GM12873 (cell line): ENCODE results near the gene SNX15.

ENCODE experiments used
- TF ChIP-seq, protein P1 (sequence below): IDR thresholded peaks from 2 replicates; pipeline ENCODE4 v1.5.1; 2012; ENCODE audit warnings: low read depth, mild to moderate bottlenecking, moderate library complexity, low read length, control low read depth; ENCODE audit not compliant: insufficient read depth; ENCODE audit errors: missing control alignments

SNX15 gene

DNA sequence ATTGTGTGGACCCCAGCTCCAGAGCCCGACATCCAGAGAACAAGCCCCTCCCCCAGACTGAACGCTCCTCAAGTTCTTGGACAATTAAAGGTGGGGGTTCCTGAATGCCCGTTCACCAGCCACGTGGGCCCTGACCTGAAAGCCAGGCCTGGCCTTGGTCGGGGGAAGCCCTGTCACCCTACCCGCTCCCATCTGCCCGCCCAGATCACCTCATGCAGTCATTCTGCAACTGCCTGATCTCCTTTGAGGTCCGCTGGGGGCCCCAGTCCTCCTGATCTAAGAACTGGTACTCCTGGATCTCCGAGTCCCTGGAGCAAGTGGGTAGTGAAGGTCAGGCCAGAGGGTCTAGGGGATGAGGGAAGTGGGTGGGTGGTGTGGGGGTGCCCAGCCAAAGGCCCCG, 40.2 kb downstream of the SNX15 start:
- TF ChIP-seq, protein P1, sequence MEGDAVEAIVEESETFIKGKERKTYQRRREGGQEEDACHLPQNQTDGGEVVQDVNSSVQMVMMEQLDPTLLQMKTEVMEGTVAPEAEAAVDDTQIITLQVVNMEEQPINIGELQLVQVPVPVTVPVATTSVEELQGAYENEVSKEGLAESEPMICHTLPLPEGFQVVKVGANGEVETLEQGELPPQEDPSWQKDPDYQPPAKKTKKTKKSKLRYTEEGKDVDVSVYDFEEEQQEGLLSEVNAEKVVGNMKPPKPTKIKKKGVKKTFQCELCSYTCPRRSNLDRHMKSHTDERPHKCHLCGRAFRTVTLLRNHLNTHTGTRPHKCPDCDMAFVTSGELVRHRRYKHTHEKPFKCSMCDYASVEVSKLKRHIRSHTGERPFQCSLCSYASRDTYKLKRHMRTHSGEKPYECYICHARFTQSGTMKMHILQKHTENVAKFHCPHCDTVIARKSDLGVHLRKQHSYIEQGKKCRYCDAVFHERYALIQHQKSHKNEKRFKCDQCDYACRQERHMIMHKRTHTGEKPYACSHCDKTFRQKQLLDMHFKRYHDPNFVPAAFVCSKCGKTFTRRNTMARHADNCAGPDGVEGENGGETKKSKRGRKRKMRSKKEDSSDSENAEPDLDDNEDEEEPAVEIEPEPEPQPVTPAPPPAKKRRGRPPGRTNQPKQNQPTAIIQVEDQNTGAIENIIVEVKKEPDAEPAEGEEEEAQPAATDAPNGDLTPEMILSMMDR, result no peak

DNA sequence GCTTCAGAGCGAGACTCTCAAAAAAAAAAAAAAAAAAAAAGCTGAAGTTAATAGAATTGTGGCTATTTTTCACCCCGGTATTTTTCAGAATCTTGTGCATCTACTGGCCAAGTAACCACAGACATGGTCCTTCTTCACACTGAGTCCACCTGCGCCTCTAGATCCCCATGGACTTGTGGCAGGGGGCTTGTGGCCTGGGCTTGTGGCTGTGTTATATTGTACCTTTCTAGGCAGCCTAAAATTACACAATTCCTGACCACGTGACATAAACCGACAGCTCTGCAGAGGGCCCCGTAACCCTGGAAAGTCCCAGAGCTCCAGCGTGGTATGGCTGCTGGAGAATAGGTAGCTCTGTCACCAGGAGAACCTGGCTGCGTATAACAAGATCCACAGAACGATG, 42.0 kb downstream of the SNX15 start:
- TF ChIP-seq, protein P1, result no peak

DNA sequence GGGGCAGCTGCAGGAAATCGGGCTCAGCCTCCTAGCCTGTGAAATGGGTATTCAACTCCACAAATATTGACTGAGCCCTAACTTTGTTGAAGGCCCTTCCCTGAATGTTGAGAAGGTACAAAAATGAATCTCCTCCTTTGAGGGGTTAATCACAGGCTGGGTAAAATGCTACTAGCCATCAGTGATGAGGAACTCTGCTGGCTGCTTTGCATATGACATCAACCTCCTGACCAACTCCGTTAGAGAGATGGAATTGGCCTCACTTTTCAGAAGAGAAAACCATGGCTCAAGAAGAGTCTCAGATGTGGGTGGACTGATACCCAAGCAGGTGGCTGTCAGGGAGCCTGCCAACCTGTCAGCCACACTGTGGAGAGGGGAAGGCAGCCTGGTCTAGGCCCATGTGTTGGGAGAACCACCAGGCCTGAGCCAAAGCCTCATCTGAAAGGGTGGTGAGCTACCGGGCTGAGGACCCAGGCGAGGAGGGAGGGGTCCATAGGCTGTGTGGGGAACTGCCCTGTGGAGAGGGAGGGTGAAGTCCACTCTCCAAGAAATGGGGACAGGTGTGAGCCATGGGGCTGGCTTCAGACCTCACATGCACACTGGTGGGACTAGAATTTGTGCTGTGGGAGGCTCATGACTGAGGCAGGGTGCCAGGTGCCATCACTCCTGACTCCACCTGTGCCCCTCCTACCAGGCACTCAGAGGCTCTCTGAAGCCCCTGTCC, 44.8 kb downstream of the SNX15 start:
- TF ChIP-seq, protein P1, result no peak

DNA sequence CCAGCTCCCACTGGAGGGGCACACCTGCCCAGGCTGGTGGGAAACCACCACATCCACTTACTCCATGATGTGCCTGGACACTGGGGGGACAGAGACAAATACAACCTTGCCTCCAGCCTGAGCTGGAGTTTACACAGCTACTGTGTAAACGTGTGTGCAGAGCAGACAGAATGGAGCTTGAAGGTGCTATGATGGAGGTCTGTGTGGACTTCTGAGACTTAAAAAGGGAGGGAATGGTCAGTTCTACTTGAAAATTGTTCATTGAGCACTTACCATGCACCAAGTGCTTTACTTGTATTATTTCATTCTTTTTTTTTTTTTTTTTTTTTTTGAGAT, 45.4 kb downstream of the SNX15 start:
- TF ChIP-seq, protein P1, result no peak

DNA sequence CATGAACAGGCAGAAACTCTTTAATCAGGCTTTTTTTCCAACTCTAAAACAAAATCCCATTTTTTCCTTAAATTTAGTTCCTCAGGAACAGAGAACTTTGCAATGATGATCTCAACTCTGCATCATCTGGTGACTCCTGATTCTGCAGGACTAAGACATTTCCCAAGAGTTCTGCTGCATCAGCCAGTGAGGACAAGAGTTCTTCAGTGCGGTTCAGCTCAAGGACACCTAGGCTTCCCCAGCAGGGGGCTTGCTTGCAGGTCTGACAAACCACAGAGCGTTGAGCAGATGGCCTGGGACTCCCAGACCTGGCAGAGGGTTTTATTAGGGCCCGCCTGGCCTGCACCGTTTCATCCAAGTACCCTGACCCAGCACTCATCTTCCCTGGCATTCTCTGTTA, 50.2 kb downstream of the SNX15 start:
- TF ChIP-seq, protein P1, result no peak

DNA sequence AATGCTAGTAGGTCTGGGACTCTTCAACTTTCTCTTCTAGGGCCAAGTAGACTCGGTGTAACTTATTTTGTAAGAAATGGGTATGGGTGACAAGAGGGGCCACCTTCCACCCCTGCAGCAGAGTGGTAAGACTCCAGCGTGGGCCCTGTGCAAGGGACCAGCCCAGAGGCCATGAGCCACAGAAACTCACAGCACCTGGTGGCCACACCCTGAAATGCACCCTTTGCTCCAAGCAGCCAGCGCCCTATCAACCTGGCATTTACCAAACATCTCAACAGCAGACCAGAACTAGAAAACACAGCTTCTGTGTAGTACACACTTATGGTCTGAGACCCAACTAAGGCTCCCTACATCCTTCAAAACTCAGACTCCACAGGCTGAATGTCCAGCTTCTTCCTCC, 50.9 kb downstream of the SNX15 start:
- TF ChIP-seq, protein P1, result peak; percentile 89

DNA sequence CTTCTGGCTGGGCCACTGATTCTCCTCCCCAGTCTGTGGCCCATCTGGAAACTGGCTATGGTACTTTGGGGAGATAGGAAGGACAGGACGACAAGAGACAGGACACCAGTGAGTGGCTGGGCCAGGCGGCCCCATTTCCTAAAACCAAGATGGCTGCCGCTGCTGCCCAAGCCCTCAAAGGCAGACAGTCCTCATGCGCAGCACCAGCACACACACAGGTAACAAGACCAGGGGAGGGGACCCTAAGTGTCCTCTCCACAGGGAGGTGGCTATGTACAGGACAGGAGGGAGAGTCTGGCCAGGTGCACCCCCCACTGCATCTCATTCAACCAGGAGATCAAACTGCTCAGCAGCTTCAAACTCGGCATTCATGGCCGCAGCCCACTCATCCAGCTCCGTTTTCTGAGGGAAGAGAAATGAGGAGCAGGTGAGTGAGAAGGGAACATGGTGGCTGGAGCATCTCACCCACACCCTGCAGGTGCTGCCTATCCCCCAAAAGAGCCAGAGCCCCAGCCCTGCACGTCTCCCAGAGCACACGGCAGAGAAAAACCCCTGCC, 51.6 kb downstream of the SNX15 start:
- TF ChIP-seq, protein P1, result no peak
